Spleen (tissue), 11 donors: ENCODE data around the gene KIF5B. TPM values are rescaled to one million over a fixed set of nuclear protein-coding genes. Genes with fewer than 3 reads are reported as not detected.

Experiments used
- DNase-seq: peaks from one replicate; pipeline ENCODE4 v3.0.0-alpha.2; 2020
- H3K27ac ChIP-seq, 8 donors: fragments of 200-600 bp; sonication (generic) in 7 of 8; 1 replicate in 4 of 8; 2 replicates in 4 of 8; pipeline versions ENCODE4 v1.5.0 to v1.8.0; 2016 to 2021; ENCODE audit warnings: inconsistent platforms in 4 of 8, mild to moderate bottlenecking in 4 of 8, moderate library complexity in 1 of 8
- H3K27me3 ChIP-seq, 7 donors: fragments of 200-600 bp; sonication (generic) in 6 of 7; replicated peaks in 1 of 7; 1 replicate in 4 of 7; 2 replicates in 3 of 7; pipeline versions ENCODE4 v1.5.0 to v1.8.0; 2016 to 2021; ENCODE audit warnings: inconsistent platforms in 3 of 7, mild to moderate bottlenecking in 1 of 7
- H3K36me3 ChIP-seq, 6 donors: fragments of 200-600 bp; sonication (generic) in 5 of 6; 1 replicate in 4 of 6; 2 replicates in 2 of 6; pipeline versions ENCODE4 v1.5.0 to v1.8.0; 2016 to 2021; ENCODE audit warnings: inconsistent platforms in 2 of 6
- H3K4me1 ChIP-seq, 6 donors: fragments of 200-600 bp; sonication (generic) in 5 of 6; 1 replicate in 3 of 6; 2 replicates in 3 of 6; pipeline versions ENCODE4 v1.5.0 to v1.8.0; 2016 to 2021; ENCODE audit warnings: inconsistent platforms in 3 of 6
- H3K4me3 ChIP-seq, 8 donors: fragments of 200-600 bp; sonication (generic) in 7 of 8; 1 replicate in 4 of 8; 2 replicates in 4 of 8; pipeline versions ENCODE4 v1.5.0 to v1.8.0; 2016 to 2021; ENCODE audit warnings: inconsistent platforms in 4 of 8, mild to moderate bottlenecking in 4 of 8, moderate library complexity in 2 of 8
- H3K9me3 ChIP-seq, 8 donors: fragments of 200-600 bp; sonication (generic) in 7 of 8; 1 replicate in 4 of 8; 2 replicates in 4 of 8; pipeline versions ENCODE4 v1.5.0 to v1.8.0; 2016 to 2021; ENCODE audit warnings: inconsistent platforms in 4 of 8
- POLR2A ChIP-seq, 3 donors: fragments of 450-650 bp; IDR thresholded peaks; one replicate each; pipeline ENCODE4 v1.5.1; 2017; ENCODE audit warnings: antibody characterized with exemption in 3 of 3, mild to moderate bottlenecking in 1 of 3
- POLR2AphosphoS5 ChIP-seq, 3 donors: sonication (generic); formaldehyde crosslinking; IDR thresholded peaks; one replicate each; pipeline ENCODE4 v1.5.1; 2017; ENCODE audit warnings: antibody characterized with exemption in 3 of 3
- WGBS, 5 donors: extraction: QIAGEN DNeasy Blood & Tissue Kit in 3 of 5; methylation state at CpG; one replicate each; pipeline versions ENCODE4 v1.1.5 to v1.1.7; 2013 to 2018; 5-methylcytosine and 5-hydroxymethylcytosine counted together
- intact Hi-C: fragments of 100-400 bp; cut with DNase I; formaldehyde crosslinking; loops from one replicate; pipeline ENCODE4 v1.15.0; 2023; ENCODE audit warnings: low total_unique reads
- polyA plus RNA-seq, 3 donors: library from polyadenylated mRNA; stranded (reverse); fragments of 200-250 nt; gene quantifications; one replicate each; pipeline ENCODE4 v1.2.1, GENCODE V29; 2013
- total RNA-seq, 7 donors: library from RNA; depleted of rRNA in 3 of 7; stranded (reverse); fragments of >200 nt in 3 of 7; fragmentation: NEBNext Ultra II Directional in 4 of 7; extraction: Animal tissue kit (Norgen Biotek cat#: 25700) in 4 of 7; gene quantifications; one replicate each; pipeline versions ENCODE4 v1.1.0 to v1.2.1, GENCODE V29; 2016 to 2021
- TF ChIP-seq, protein P1 (sequence below), 11 experiments: fragments of 200-600 bp in 7 of 11; fragments of 450-650 bp in 4 of 11; sonication (generic) in 4 of 11; IDR thresholded peaks in 8 of 11; conservative IDR thresholded peaks in 3 of 11; 1 replicate in 7 of 11; 2 replicates in 4 of 11; pipeline versions ENCODE4 v1.4.0 to v1.8.0; 2016 to 2021; ENCODE audit warnings: antibody characterized with exemption in 11 of 11, inconsistent platforms in 4 of 11, mild to moderate bottlenecking in 1 of 11
- donor health status: healthy with polysubstance abuse.
- donor health status: DM: no; HTN: no; CAD: no; lungs with moderate emphysema.
- donor health status: DM: no; HTN: no; CAD: no.
- donor health status: Bipolar disorder and iron deficiency.
- donor health status: healthy.
- donor health status: DM: no; HTN: no; CAD: no.
- donor health status: DM: yes; HTN: yes; CAD: no.

The KIF5B gene
- total and polyA plus RNA-seq, 10 donors: 16.1 to 95.1 (median 71.2) TPM

- Histone ChIP-seq H3K27me3 (no peaks in the 10 kb centered on the region), H3K9me3 (no peaks in the 10 kb centered on the region), H3K36me3 (no peaks in the 10 kb centered on the region), H3K4me3 (no peak overlapping the region), H3K4me1 (no peaks in the 10 kb centered on the region), H3K27ac (no peak overlapping the region)
- intact Hi-C loops: no loop called here
- DNase-seq: no peak
- TF ChIP-seq POLR2AphosphoS5 (IDR thresholded peaks at IDR 0.05): no peak
- TF ChIP-seq, protein P1, sequence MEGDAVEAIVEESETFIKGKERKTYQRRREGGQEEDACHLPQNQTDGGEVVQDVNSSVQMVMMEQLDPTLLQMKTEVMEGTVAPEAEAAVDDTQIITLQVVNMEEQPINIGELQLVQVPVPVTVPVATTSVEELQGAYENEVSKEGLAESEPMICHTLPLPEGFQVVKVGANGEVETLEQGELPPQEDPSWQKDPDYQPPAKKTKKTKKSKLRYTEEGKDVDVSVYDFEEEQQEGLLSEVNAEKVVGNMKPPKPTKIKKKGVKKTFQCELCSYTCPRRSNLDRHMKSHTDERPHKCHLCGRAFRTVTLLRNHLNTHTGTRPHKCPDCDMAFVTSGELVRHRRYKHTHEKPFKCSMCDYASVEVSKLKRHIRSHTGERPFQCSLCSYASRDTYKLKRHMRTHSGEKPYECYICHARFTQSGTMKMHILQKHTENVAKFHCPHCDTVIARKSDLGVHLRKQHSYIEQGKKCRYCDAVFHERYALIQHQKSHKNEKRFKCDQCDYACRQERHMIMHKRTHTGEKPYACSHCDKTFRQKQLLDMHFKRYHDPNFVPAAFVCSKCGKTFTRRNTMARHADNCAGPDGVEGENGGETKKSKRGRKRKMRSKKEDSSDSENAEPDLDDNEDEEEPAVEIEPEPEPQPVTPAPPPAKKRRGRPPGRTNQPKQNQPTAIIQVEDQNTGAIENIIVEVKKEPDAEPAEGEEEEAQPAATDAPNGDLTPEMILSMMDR (IDR thresholded peaks at IDR 0.05 in 8 of 11, conservative IDR thresholded peaks at IDR 0.05 in 3 of 11): no peak
- TF ChIP-seq POLR2A (IDR thresholded peaks at IDR 0.05): no peak
- 90 to 96% (median 93%) methylated on average over 1 of the region's 1 CpG for WGBS, 5 donors
Measured at GRCh38 chr10:32073659-32074058, 17.4 kb upstream of the KIF5B start.

- H3K27ac ChIP-seq: no peak overlapping the region
- DNase-seq: no peak
- H3K9me3 ChIP-seq: no peaks in the 10 kb centered on the region
- 92 to 98% (median 96%) methylated on average over 5 of the region's 5 CpGs for WGBS, 5 donors
- TF ChIP-seq POLR2AphosphoS5 (IDR thresholded peaks at IDR 0.05) (no peak), POLR2A (IDR thresholded peaks at IDR 0.05) (no peak)
- TF ChIP-seq, protein P1 (IDR thresholded peaks at IDR 0.05 in 8 of 11, conservative IDR thresholded peaks at IDR 0.05 in 3 of 11): no peak
- no peaks in the 10 kb centered on the region for H3K4me1 ChIP-seq
- no peaks in the 10 kb centered on the region for H3K36me3 ChIP-seq
- H3K27me3 ChIP-seq: no peaks in the 10 kb centered on the region
- H3K4me3 ChIP-seq: no peak overlapping the region
- intact Hi-C loops: no loop called here
Measured at GRCh38 chr10:32073128-32073527, 16.9 kb upstream of the KIF5B start.

- Histone ChIP-seq H3K4me1 (no peaks in the 10 kb centered on the region), H3K4me3 (no peak overlapping the region), H3K27ac (no peak overlapping the region), H3K9me3 (no peaks in the 10 kb centered on the region), H3K36me3 (no peaks in the 10 kb centered on the region), H3K27me3 (no peaks in the 10 kb centered on the region)
- DNase-seq: no peak
- intact Hi-C loops: no loop called here
- TF ChIP-seq POLR2A (IDR thresholded peaks at IDR 0.05) (no peak), POLR2AphosphoS5 (IDR thresholded peaks at IDR 0.05) (no peak)
- TF ChIP-seq, protein P1 (IDR thresholded peaks at IDR 0.05 in 8 of 11, conservative IDR thresholded peaks at IDR 0.05 in 3 of 11): no peak
- 84 to 89% (median 87%) methylated on average over 7 of the region's 7 CpGs for WGBS, 5 donors
Measured at GRCh38 chr10:32072025-32072800, 16.0 kb upstream of the KIF5B start.

DNA sequence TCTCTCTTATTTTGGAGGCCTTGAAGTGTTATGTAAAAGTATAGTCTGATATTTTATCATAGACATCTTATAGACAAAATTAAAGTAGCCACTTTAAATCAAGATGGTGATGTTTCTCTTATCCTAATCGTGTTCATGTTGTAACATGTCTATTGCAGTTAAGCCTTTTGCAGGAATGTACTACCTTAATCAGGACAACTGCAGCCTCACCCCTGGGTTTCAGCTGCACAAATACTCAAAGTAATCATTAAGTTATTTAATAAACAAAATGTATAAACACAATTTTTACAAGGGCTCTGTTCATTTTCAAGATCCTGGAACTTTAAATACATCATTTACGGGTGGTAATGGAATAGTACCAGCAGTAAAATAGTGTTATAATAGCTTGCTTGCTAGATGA lies 14.4 kb upstream of the KIF5B start:
- Histone ChIP-seq H3K36me3 (no peaks in the 10 kb centered on the region), H3K9me3 (no peaks in the 10 kb centered on the region), H3K27ac (no peak overlapping the region), H3K4me3 (no peak overlapping the region), H3K27me3 (no peaks in the 10 kb centered on the region), H3K4me1 (no peaks in the 10 kb centered on the region)
- intact Hi-C loops: no loop called here
- no peak for DNase-seq
- 86 to 96% (median 89%) methylated on average over 2 of the region's 2 CpGs for WGBS, 5 donors
- TF ChIP-seq POLR2AphosphoS5 (IDR thresholded peaks at IDR 0.05) (no peak), POLR2A (IDR thresholded peaks at IDR 0.05) (no peak)
- TF ChIP-seq, protein P1 (IDR thresholded peaks at IDR 0.05 in 8 of 11, conservative IDR thresholded peaks at IDR 0.05 in 3 of 11): no peak
